Colonic mucosa (tissue), 4 donors: ENCODE data around the gene PPP1R11. TPM values are rescaled to one million over a fixed set of nuclear protein-coding genes. Genes with fewer than 3 reads are reported as not detected.

Source experiments
- DNase-seq: peaks from one replicate; pipeline ENCODE4 v3.0.0-alpha.2; 2020
- H3K27ac ChIP-seq: fragments of 200-600 bp; one replicate; pipeline ENCODE4 v1.8.0; 2021
- H3K27me3 ChIP-seq: fragments of 200-600 bp; one replicate; pipeline ENCODE4 v1.8.0; 2021
- H3K36me3 ChIP-seq: fragments of 200-600 bp; one replicate; pipeline ENCODE4 v1.8.0; 2021
- H3K4me1 ChIP-seq: fragments of 200-600 bp; one replicate; pipeline ENCODE4 v1.8.0; 2021; ENCODE audit warnings: mild to moderate bottlenecking
- H3K4me3 ChIP-seq: fragments of 200-600 bp; one replicate; pipeline ENCODE4 v1.8.0; 2021
- H3K9ac ChIP-seq, 2 donors: one replicate each; pipeline ENCODE4 v1.7.0; 2013; ENCODE audit warnings: control low read depth in 2 of 2, low read depth in 2 of 2, low read length in 2 of 2
- H3K9me3 ChIP-seq: fragments of 200-600 bp; one replicate; pipeline ENCODE4 v1.8.0; 2021
- intact Hi-C: fragments of 100-400 bp; cut with DNase I; formaldehyde crosslinking; loops from one replicate; pipeline ENCODE4 v1.14.1; 2022
- total RNA-seq, 2 donors: library from RNA; stranded (reverse); fragmentation: NEBNext Ultra II Directional in 1 of 2; extraction: Animal tissue kit (Norgen Biotek cat#: 25700) in 1 of 2; gene quantifications; one replicate each; pipeline ENCODE4 v1.2.1, GENCODE V29; 2021
- TF ChIP-seq, protein P1 (sequence below): fragments of 200-600 bp; IDR thresholded peaks from one replicate; pipeline ENCODE4 v1.8.0; 2022; ENCODE audit warnings: antibody characterized with exemption, mild to moderate bottlenecking
- donor health status: healthy.
- donor health status: DM: no; HTN: no; CAD: no.
- donor health status: DM: no; HTN: no; CAD: no.

The PPP1R11 gene
- total RNA-seq, 2 donors from 2014 or later = 77.9 to 87.1 TPM

DNA sequence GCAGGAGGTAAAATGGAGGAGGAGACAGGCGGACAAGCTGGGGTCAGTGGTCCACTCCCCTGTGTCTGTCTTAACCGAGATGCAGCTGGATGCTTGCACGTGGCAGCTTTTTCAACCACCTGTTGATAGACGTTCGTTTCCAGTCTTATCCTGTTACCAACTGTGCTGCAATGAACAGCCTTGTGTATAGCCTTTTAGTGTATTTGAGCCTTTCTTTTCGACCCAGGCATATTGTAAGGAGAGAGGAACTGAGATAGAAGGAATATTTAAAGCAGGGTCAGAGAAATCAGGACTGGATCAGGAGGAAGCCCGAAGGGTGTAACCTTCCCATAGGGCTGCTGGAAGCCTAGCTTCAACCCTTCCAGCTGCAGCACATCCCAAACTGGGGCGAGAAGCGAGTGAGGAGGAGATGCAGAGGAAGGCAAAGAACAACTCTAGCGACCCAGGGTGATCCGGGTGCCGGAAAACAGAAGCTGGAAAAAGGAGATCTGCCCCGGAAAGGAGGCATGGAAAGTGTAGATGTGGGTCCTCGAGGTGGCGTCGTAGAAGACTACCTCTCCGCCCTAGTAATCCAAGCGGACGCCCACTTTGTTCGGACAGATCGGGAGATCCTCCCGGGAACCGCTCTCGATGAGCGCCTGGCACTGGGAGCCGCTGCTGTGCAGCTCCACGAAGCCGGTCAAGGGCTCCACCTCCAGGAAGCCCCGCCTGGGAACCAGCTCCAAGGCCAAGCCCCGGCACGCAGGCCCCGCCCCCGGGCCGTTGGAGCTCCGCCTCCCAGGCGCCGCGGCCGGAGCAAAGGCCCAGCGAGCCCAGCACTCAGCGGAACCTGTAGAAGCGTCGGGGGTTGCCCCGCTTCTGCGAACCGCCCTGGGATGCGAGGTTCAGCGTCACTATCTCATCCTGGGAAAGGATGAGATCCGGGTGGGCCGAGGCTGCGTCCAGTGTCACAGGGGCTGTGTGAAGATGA, 34.7 kb downstream of the PPP1R11 start:
- intact Hi-C loops = loop anchor here (5.0 kb wide), 3 partner anchors 34 to 111 kb away; partner anchors contain the start of genes PPP1R11 and TRIM26
- peak overlapping the region; percentile 23 for H3K4me3 ChIP-seq
- no peaks in the 10 kb centered on the region for H3K9me3 ChIP-seq
- TF ChIP-seq, protein P1, sequence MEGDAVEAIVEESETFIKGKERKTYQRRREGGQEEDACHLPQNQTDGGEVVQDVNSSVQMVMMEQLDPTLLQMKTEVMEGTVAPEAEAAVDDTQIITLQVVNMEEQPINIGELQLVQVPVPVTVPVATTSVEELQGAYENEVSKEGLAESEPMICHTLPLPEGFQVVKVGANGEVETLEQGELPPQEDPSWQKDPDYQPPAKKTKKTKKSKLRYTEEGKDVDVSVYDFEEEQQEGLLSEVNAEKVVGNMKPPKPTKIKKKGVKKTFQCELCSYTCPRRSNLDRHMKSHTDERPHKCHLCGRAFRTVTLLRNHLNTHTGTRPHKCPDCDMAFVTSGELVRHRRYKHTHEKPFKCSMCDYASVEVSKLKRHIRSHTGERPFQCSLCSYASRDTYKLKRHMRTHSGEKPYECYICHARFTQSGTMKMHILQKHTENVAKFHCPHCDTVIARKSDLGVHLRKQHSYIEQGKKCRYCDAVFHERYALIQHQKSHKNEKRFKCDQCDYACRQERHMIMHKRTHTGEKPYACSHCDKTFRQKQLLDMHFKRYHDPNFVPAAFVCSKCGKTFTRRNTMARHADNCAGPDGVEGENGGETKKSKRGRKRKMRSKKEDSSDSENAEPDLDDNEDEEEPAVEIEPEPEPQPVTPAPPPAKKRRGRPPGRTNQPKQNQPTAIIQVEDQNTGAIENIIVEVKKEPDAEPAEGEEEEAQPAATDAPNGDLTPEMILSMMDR = no peak
- peak overlapping the region; percentile 80 for H3K27ac ChIP-seq
- peaks cover 12% of the 10 kb centered on the region for H3K4me1 ChIP-seq
- H3K36me3 ChIP-seq = no peaks in the 10 kb centered on the region
- no peaks in the 10 kb centered on the region for H3K27me3 ChIP-seq
- DNase-seq = peak; percentile 96
- peak overlapping the region; percentile 57 to 85 for H3K9ac ChIP-seq

DNA sequence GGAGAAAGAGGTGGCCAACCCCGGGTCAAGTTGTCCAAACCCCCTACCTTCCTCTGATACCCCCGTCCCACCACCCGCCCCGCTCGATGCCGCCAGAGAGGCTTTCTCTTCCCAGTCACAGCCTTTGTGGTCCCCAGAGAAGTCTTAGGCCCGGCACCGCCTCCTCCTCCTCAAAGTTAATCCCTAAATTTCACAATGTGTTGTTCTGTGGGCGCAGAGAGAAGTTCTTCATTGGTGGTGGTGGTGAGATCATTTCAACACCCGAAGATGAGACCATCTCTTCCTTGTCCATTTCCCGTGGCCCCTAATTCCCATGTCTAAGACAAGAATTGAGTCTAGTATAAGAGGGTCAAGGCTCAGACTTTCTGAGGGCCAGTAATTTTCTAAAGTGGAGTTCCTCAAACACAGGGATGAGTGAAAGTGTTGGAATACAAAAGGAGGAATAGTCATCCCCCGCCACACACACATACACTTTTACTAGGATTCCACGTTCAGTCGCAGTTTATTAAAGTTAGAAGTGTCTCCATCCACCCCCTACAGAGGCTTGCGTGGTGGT, 35.5 kb downstream of the PPP1R11 start:
- H3K27me3 ChIP-seq = no peaks in the 10 kb centered on the region
- peak overlapping the region; percentile 80 for H3K27ac ChIP-seq
- H3K9me3 ChIP-seq = no peaks in the 10 kb centered on the region
- intact Hi-C loops = loop anchor here (5.0 kb wide), 3 partner anchors 35 to 110 kb away; partner anchors contain the start of genes PPP1R11 and TRIM26
- H3K4me1 ChIP-seq = peaks cover 12% of the 10 kb centered on the region
- peak overlapping the region; percentile 57 to 85 for H3K9ac ChIP-seq
- H3K36me3 ChIP-seq = no peaks in the 10 kb centered on the region
- peak overlapping the region; percentile 31 for H3K4me3 ChIP-seq
- TF ChIP-seq, protein P1 = no peak
- no peak for DNase-seq

DNA sequence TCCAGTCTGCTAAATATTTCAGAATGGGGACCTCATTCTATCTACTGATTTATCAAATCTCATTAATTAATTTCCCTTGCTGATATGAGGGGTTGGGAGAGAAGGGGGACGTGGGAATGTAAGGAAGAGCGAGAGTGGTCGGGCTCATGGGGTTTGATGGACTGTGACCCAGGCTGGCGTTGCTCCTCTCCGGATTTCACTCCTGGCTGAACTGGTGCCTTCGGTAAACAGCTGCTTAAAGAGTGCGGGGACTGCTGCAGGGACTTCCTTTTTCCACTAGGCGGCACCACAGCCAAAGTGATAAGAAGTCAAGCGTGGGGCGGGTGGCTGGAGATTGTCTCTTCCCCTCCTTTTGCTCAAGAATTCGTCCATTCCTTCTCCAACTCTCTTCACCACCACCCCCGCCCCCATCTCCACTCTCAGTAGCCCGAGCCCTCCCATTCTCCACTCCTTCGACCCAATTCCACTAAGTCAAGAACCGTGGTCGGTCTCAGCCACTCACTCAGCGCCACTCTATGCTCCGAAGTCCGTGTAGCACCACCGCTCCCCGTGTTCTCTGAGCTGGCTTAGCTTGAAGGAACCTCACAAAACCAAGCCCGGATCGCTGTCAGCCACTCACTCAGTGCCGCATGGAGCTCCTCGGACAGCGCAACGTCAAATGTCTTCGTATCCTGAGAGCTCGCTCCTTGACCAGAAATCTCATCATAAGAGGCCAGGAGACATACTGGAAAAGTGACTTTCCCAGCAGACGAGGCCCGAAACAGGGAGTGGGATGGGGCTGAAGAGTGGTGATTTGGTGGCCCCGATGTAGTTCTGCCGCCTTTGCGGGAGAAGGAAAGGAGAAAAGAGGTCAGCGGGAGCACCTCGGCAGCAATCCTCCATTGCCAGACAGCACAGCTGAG, 36.2 kb downstream of the PPP1R11 start:
- TF ChIP-seq, protein P1 = peak; percentile 81
- peak overlapping the region; percentile 53 to 85 for H3K9ac ChIP-seq
- intact Hi-C loops = loop anchor here (5.0 kb wide), 3 partner anchors 36 to 109 kb away; partner anchors contain the start of genes PPP1R11 and TRIM26
- peak; percentile 96 for DNase-seq
- peak overlapping the region; percentile 80 for H3K27ac ChIP-seq
- no peaks in the 10 kb centered on the region for H3K9me3 ChIP-seq
- peaks cover 10% of the 10 kb centered on the region for H3K4me1 ChIP-seq
- no peaks in the 10 kb centered on the region for H3K36me3 ChIP-seq
- H3K27me3 ChIP-seq = no peaks in the 10 kb centered on the region
- H3K4me3 ChIP-seq = peak overlapping the region; percentile 31

DNA sequence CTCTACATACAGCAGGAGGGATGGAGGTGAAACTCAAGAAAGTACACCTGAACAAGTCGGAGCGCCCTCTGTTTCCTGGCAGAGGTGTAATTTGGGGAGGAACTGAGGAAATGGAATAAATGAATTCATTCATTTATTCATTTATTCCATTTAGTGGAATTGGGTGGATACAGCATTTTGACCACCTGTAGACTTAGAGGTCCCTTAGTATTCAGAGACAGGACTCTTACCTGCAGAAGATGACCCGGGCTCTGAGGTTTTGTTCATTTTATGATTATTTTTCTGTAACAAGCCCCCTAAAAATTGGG, 36.8 kb downstream of the PPP1R11 start:
- Histone ChIP-seq H3K4me3 (peak overlapping the region; percentile 31), H3K4me1 (peaks cover 5% of the 10 kb centered on the region), H3K27me3 (no peaks in the 10 kb centered on the region), H3K9me3 (no peaks in the 10 kb centered on the region), H3K36me3 (no peaks in the 10 kb centered on the region), H3K27ac (peak overlapping the region; percentile 80), H3K9ac (peak overlapping the region; percentile 53 to 85)
- TF ChIP-seq, protein P1 = no peak
- intact Hi-C loops = loop anchor here (2.0 to 5.0 kb wide), 4 partner anchors 27 to 108 kb away; partner anchors contain the start of genes PPP1R11 and TRIM26
- DNase-seq = peak; percentile 20

GRCh38 chr6:30104661-30105060, 37.7 kb downstream of the PPP1R11 start:
- Histone ChIP-seq H3K9ac (no peak overlapping the region), H3K4me3 (no peak overlapping the region), H3K4me1 (peaks cover 5% of the 10 kb centered on the region), H3K27ac (no peak overlapping the region), H3K36me3 (no peaks in the 10 kb centered on the region), H3K27me3 (no peaks in the 10 kb centered on the region), H3K9me3 (no peaks in the 10 kb centered on the region)
- TF ChIP-seq, protein P1 = no peak
- no peak for DNase-seq
- intact Hi-C loops = loop anchor here (2.0 to 5.0 kb wide), 4 partner anchors 26 to 108 kb away; partner anchors contain the start of genes PPP1R11 and TRIM26
